HG02870 (cell line): ENCODE measurements around the gene HDAC7.
"Not testable (repeated sequence)": the region's sequence is repeated elsewhere in the genome, so short reads cannot be mapped to it uniquely, and the experiment has no call there.

ENCODE experiments used
- ATAC-seq: cut with Tn5 transposase; IDR thresholded peaks from one replicate; pipeline ENCODE4 v1.9.1; 2021; ENCODE audit warnings: mild to moderate bottlenecking, moderate library complexity; ENCODE audit not compliant: unreplicated experiment

The HDAC7 gene

GRCh38 chr12:47850153-47851084 is 30.7 kb upstream of the HDAC7 start:
- no peak for ATAC-seq

- no peak for ATAC-seq
Measured at GRCh38 chr12:47849261-47849660, 29.6 kb upstream of the HDAC7 start.

- no peak for ATAC-seq
Measured at GRCh38 chr12:47848853-47849252, 29.1 kb upstream of the HDAC7 start.

- no peak for ATAC-seq
Measured at GRCh38 chr12:47846294-47846996, 26.7 kb upstream of the HDAC7 start.

DNA sequence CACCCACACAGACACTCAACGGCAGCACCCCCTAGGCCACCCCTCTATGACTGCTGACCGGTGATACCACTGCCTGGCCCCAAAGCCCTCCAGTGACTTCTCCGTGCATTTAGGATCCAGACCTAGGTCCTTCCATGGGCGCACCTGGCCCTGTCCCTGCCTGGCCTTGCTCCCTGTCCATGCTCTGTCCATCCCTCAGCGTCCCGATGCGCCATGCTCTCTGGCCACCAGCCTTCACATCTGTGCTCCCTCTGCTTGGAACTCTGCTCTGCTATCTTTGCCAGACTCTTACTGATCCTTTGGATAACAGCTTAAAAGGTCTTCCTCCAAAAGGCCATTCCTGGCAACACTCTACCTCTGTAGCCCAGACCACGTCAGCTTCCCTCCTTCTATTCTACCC is 25.4 kb upstream of the HDAC7 start:
- ATAC-seq: no peak

- no peak for ATAC-seq
Measured at GRCh38 chr12:47844264-47845019, 24.7 kb upstream of the HDAC7 start.

DNA sequence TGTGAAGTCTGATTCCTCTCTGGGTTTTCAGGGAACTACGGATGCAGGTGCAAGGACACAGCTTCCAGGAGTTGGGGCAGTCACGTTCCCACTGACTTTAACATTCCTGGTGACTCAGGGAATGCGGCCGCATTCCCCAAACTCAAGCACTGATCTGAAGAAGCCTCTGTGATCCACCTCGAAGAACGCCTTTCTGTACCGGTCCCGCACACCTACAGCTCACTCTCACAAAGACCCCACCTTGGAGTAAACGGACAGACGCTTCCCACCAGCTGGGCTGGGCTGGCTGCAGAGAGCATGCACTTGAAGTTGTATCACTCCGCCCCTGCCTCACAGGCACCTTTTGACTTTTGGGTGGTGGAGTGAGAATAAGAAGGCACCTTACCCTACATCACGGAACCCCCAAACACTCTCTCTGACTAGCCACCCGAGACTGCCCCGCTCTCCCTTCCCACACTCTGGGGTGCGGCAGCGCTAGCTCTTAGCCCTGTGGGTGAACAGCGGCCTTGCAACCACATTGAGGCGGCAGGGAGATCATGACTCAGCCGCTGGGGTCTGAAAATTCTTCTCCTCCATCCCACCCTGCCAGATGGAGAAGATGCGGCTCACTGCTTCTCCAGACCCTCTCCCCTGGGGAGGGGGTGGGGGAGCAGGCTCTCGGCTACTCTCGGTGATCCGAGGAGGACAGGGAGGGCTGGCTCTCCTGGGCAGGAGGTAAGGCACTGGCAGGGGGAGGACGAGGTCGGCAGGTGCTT is 23.7 kb upstream of the HDAC7 start:
- ATAC-seq: no peak

GRCh38 chr12:47842543-47842942 is 22.8 kb upstream of the HDAC7 start:
- not testable (repeated sequence) for ATAC-seq

DNA sequence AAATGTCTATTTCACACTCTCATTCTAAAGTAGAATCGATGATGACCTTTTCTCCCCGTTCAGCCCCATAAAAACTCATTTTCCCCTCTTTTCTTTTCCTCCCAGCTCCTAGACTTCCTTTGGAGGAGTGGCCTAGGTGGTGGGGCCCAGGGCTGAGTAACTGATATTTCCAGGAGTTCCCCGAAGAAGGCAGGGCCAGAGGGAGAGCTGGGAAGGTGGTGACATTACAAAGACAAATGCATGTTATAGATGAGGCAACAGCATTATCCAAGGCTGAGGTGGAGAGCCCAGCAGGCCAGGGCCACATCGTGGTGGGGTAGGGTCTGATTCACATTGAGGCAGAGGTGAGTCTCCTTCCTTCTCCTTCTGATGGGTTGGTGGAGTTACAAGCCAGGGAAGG is 22.2 kb upstream of the HDAC7 start:
- no peak for ATAC-seq

DNA sequence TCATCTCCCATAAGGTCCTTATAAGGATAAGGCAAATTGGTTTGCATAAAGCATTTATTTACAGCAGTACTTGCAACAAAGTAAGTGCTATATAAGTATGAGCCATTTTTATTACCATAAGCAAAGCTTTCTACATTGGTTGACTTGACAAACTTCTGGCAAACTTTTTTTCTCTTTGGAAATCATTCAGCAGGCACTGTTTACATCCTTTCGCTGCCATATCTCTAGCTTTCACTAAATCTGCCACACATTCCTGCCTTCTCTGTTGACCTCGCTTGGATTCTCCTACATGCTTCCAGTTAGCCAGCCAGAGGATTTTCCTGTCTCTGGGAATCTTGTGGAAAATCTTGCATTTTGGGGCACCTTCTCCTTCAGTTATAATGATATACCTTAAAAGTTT is 21.8 kb upstream of the HDAC7 start:
- ATAC-seq: no peak

DNA sequence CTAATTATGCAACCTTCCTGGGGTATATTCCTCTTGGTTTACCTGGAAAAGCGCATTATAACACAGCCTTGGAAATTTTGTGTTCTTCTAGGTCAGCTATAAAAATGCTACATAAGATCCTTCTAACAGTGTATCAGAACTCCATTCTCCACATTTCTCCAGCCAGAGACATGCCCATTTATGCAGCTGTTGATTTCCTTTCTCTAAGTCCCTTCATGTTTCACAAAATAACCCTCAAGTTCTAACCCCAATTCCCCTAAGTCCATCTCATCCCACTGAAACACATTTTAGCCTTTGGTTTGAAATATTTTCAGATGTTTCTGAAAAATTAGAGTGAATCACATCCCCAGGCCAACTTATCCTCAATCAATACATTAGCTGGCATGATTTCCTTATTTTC is 20.9 kb upstream of the HDAC7 start:
- ATAC-seq: no peak

DNA sequence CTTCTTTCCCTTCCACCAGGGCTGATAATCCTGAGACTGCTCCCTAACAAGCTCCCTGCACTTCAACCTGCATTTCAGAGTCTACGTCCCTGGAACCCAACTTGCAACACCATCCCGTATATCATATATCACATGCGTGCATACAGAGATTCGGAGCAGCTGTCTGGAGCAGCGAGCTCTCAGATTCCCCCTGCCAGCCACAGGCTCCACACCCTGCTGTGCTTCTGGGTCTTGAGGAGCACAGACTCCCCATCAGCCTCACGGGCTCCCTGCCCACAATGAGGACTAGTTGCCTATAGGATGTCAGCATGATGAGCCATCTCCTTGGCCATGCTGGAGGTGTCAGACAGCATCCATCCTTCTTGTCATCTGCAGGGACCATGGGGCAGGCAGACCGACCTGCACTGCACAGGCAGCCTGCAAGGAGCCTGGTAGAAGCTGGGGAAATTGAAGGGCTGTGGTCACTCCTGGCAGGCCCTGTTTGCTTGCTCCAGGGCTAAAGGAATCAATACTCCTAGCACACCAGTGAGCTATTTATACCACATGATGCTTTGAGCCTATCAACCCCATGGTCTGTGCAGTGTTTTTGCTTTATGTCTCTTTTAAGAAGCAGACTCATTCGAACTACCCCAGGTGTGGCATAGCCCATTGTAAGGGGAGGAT is 19.6 kb upstream of the HDAC7 start:
- no peak for ATAC-seq

DNA sequence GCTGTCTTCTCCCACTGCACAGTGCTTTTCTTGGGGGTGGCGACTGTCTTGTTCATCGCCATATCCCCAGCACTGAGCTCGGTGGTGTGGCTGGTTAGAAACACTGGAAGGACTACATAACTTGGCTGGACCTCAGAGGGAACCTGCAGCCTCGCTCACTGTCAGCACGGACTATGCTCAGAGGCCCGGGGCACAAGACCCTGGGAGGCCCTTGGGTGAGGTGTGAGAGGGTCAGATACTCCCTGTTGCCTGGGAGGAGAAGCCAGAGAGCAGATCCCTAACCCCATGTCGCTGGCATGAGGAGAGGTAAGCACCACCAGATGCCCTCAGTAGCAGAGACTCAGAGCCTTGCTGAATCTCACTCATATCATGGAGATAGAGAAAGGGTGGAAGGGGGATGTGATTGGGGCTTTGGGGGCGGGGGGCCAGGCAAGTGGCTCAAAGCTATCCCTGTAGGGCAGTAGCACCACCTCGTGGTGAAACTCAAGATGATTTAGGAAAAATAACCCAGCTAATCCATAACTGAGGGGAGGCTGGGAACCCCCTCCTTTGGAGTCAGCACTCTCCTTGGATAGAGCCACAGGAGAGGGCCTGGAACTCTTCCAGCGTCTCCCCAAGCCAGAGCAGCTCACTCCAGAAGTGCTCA is 18.7 kb upstream of the HDAC7 start:
- no peak for ATAC-seq

DNA sequence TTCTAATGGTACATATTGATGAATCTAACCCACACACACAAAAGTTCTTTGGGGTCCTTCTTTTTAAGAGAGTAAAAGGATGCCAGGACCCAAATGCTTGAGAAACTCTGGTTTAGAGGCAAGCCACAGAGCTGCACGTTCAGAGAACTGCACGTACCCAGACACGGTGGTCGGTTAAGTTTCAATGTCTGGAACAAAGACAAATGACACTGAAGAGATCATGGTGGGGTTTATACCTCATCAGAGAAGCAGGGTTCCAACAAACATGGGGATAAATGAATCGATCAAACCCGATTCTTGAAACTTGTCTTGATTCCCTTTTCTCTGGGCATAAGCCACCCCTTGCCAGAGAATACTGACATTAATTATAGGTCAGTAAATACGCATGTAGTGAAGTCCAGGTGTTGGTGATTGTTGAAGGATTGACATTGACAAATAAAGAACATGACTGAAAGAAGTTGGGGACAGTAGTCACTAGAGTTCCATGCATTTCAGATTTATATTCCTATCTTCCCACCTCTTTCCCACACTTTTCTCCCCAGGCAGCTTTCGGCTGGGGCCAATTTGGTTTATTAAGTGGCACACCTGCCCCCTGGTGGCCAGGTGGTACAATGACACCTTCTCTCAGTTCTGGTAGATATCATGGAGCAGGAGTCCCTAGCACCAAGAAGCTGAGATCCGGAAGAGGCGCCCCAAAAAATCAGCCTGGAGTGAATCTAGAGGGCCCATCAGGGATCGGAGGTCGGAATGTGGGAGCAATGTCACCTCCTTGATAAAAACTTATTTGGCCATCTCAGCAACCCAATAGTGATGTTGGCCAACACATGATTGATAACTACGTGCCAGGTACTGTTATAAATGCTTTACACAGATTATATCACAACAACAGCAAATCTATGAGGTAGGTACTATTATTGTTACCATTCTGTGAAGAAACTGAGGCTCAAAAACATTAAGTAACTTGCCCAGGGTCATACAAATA is 17.8 kb upstream of the HDAC7 start:
- ATAC-seq: no peak

GRCh38 chr12:47835831-47836155 is 16.1 kb upstream of the HDAC7 start:
- no peak for ATAC-seq

DNA sequence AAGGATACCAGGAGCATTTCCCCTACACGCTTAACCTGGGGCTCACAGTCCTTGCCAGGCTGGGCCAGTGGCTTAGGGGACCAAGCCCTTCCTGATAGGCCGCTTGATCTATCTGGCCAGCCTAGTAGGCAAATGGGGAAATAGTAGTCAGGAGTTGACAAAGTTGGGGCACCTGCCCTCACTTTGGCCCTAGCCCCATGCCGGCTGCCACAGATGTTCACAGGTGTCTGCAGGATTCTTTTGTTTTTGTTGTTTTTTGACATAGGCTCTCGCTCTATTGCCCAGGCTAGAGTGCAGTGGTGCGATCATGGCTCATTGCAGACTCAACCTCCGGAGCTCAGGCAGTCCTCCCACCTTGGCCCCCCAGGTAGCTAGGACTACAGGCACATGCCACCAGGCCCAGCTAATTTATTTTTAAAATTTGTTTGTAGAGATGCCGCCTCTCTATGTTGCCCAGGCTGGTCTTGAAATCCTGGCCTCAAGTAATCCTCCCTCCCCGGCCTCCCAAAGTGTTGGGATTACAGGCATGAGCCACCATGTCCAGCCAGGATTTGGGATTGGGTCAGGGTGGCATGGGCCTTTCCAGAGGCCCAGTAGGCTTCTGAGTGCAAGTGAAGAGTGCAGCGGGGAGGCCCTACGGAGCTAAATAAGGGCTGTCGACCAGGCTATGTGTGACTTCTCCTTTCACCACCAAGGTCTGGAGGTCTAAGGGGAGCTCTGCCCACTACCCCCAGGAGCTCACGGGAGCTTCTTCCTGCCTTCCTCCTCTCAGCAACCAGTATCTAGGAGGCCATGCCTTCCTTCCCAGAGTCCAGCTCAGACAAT is 15.5 kb upstream of the HDAC7 start:
- no peak for ATAC-seq

DNA sequence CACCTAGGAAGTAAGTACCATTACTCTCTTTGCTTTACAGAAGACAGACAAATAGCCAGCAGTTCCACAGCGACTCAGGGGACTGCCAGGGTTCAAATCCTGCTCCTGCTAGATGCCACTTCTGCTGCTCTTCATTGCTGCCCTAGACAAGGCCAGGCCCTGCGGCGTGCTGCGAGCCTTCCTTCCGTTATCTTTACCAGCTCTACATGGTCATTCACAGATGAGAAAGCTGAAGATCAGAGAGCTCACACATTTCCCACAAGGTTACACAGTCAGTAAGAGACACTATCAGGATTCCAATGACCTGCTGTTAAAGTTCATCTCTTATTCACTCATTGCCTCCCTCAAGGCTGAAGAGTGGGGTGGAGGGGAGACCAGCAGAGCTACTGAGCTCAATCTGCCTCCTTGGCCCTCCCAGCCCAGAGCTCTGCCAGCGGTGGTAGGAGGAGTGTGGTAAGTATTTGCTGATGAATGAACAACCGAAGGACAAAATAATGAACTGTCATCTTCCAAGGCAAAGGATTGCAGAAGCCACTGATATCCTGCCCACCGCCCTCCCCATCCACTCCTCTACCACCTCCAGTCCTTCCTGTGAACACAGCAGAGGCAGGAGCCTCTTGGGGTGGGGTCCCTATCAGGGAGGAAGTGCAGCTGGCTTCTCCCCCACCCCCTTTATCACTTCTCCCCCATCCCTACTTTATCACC is 14.6 kb upstream of the HDAC7 start:
- no peak for ATAC-seq
